HCT116 (cell line): ENCODE measurements around the gene KCTD18. TPM values are rescaled to one million over a fixed set of nuclear protein-coding genes. Genes with fewer than 3 reads are reported as not detected.

Source experiments
- ATAC-seq: fragments of 200-7000 bp; cut with Tn5 transposase; 2 replicates; pipeline ENCODE4 v1.9.1; 2020; ENCODE audit warnings: mild to moderate bottlenecking, moderate library complexity
- BruUV-seq: library from RNA; stranded (reverse); fragments of 400-500 nt; replicated peaks from 2 replicates; lab custom pipeline; 2021; lab: Mats Ljungman, UMichigan
- CTCF ChIA-PET: fragments of 300-600 bp; sonication (Branson Sonifier 250); formaldehyde crosslinking; loops from one replicate; lab custom pipeline; 2021; ENCODE audit warnings: antibody characterized with exemption; lab: Charles Lee
- POLR2A ChIA-PET: fragments of 300-600, 350-600 bp; sonication (Branson Sonifier 250); formaldehyde crosslinking; loops from one replicate; lab custom pipeline; 2021; ENCODE audit warnings: antibody characterized with exemption; lab: Charles Lee
- RAD21 ChIA-PET, 2 experiments: fragments of 300-600 bp; sonication (Branson Sonifier 250); formaldehyde crosslinking; loops; one replicate each; lab custom pipeline; 2023; ENCODE audit warnings: low total read pairs in 2 of 2; ENCODE audit not compliant: uncharacterized antibody in 2 of 2, unreplicated experiment in 2 of 2, low non-redundant PET in 1 of 2; lab: Charles Lee
- DNase-seq: peaks from one replicate; pipeline ENCODE4 v3.0.0-alpha.2; 2010; ENCODE audit warnings: low read depth, low spot score
- H2AFZ ChIP-seq: fragments of 200-600 bp; shearing (Covaris generic), sonication (generic); 2 replicates; pipeline ENCODE4 v1.6.1; 2017; ENCODE audit warnings: low read depth, mixed run types, mixed read lengths, antibody characterized with exemption, low read length; ENCODE audit not compliant: poor library complexity, severe bottlenecking
- H3K27ac ChIP-seq: 2 replicates; pipeline ENCODE4 v1.5.1; 2012; ENCODE audit warnings: low read depth, low read length
- H3K27me3 ChIP-seq: fragments of 200-600 bp; sonication (generic); 2 replicates; pipeline ENCODE4 v1.6.1; 2016; ENCODE audit warnings: mixed run types, low read length, mixed read lengths; ENCODE audit not compliant: insufficient read depth
- H3K36me3 ChIP-seq, 2 experiments: fragments of 200-500 bp in 1 of 2; fragments of 200-600 bp in 1 of 2; sonication (Bioruptor generic) in 1 of 2; sonication (generic) in 1 of 2; 2 replicates each; pipeline versions ENCODE4 v1.5.1 to v1.6.1; 2014 to 2016; ENCODE audit warnings: low read length in 2 of 2, inconsistent platforms in 1 of 2, mixed read lengths in 1 of 2, mixed run types in 1 of 2; ENCODE audit not compliant: insufficient read depth in 2 of 2, control insufficient read depth in 1 of 2
- H3K4me1 ChIP-seq, 2 experiments: fragments of 200-600 bp in 1 of 2; sonication (generic) in 1 of 2; 2 replicates each; pipeline versions ENCODE4 v1.5.1 to v1.6.1; 2012 to 2017; ENCODE audit warnings: low read length in 2 of 2, inconsistent platforms in 1 of 2, mild to moderate bottlenecking in 1 of 2, mixed read lengths in 1 of 2, mixed run types in 1 of 2, moderate library complexity in 1 of 2; ENCODE audit not compliant: insufficient read depth in 2 of 2, control insufficient read depth in 1 of 2
- H3K4me2 ChIP-seq: fragments of 200-600 bp; sonication (generic); 2 replicates; pipeline ENCODE4 v1.6.1; 2017; ENCODE audit warnings: mixed run types, low read length, mixed read lengths
- H3K4me3 ChIP-seq, 2 experiments: fragments of 200-600 bp in 1 of 2; sonication (generic) in 1 of 2; replicated peaks in 1 of 2; 2 replicates each; pipeline ENCODE4 v1.5.1; 2011 to 2016; ENCODE audit warnings: low read length in 2 of 2, control low read depth in 1 of 2, low read depth in 1 of 2, mild to moderate bottlenecking in 1 of 2, mixed read lengths in 1 of 2, mixed run types in 1 of 2
- H3K79me2 ChIP-seq: fragments of 200-600 bp; sonication (generic); 2 replicates; pipeline ENCODE4 v1.6.1; 2017; ENCODE audit warnings: mild to moderate bottlenecking, mixed run types, low read length, moderate library complexity, mixed read lengths; ENCODE audit not compliant: insufficient read depth
- H3K9ac ChIP-seq: fragments of 200-600 bp; sonication (generic); 2 replicates; pipeline ENCODE4 v1.6.1; 2016; ENCODE audit warnings: low read length, mixed read lengths
- H3K9me2 ChIP-seq: fragments of 200-600 bp; sonication (generic), shearing (Covaris generic); 2 replicates; pipeline ENCODE4 v1.6.1; 2017; ENCODE audit warnings: mixed run types, mild to moderate bottlenecking, moderate library complexity; ENCODE audit not compliant: insufficient read depth
- H3K9me3 ChIP-seq, 2 experiments: fragments of 200-500 bp in 1 of 2; fragments of 200-600 bp in 1 of 2; sonication (Bioruptor generic) in 1 of 2; sonication (generic) in 1 of 2; 2 replicates each; pipeline ENCODE4 v1.6.1; 2014 to 2017; ENCODE audit warnings: low read length in 2 of 2, mixed read lengths in 2 of 2, inconsistent platforms in 1 of 2, low read depth in 1 of 2, mild to moderate bottlenecking in 1 of 2, mixed run types in 1 of 2, moderate library complexity in 1 of 2; ENCODE audit not compliant: control insufficient read depth in 1 of 2, insufficient read depth in 1 of 2
- H4K20me1 ChIP-seq: fragments of 200-600 bp; sonication (generic), shearing (Covaris generic); 2 replicates; pipeline ENCODE4 v1.6.1; 2017; ENCODE audit warnings: mixed run types, mild to moderate bottlenecking, moderate library complexity; ENCODE audit not compliant: insufficient read depth
- ELF1 ChIP-seq: IDR thresholded peaks from 2 replicates; pipeline ENCODE4 v1.6.1; 2012; ENCODE audit warnings: low read depth, borderline replicate concordance
- EZH2 ChIP-seq: fragments of 200-600 bp; sonication (generic); IDR thresholded peaks from 2 replicates; pipeline ENCODE4 v1.6.1; 2017; ENCODE audit warnings: antibody characterized with exemption, mixed run types
- EZH2phosphoT487 ChIP-seq: fragments of 200-600 bp; IDR thresholded peaks from 2 replicates; pipeline ENCODE4 v1.6.1; 2018; ENCODE audit warnings: antibody characterized with exemption, borderline replicate concordance
- FOSL1 ChIP-seq: IDR thresholded peaks from 2 replicates; pipeline ENCODE4 v1.6.1; 2012; ENCODE audit warnings: low read depth
- POLR2A ChIP-seq: IDR thresholded peaks from 2 replicates; pipeline ENCODE4 v1.7.0; 2011; ENCODE audit warnings: borderline replicate concordance; ENCODE audit not compliant: insufficient read depth, insufficient read length; ENCODE audit errors: extremely low read depth
- POLR2AphosphoS5 ChIP-seq: IDR thresholded peaks from 2 replicates; pipeline ENCODE4 v1.6.1; 2011; ENCODE audit warnings: mild to moderate bottlenecking, low read depth, low read length, moderate library complexity
- REST ChIP-seq: IDR thresholded peaks from 2 replicates; pipeline ENCODE4 v1.6.1; 2012; ENCODE audit warnings: low read depth
- SIN3A ChIP-seq: IDR thresholded peaks from 2 replicates; pipeline ENCODE4 v1.6.1; 2012; ENCODE audit warnings: low read depth
- SRF ChIP-seq: IDR thresholded peaks from 2 replicates; pipeline ENCODE4 v1.6.1; 2012; ENCODE audit warnings: low read depth
- TCF7L2 ChIP-seq: IDR thresholded peaks from 2 replicates; pipeline ENCODE4 v1.7.0; 2011; ENCODE audit warnings: borderline replicate concordance, inconsistent platforms; ENCODE audit not compliant: insufficient read depth, insufficient read length; ENCODE audit errors: extremely low read depth
- YY1 ChIP-seq: IDR thresholded peaks from 2 replicates; pipeline ENCODE4 v1.6.1; 2011; ENCODE audit warnings: low read length, low read depth, moderate library complexity, mild to moderate bottlenecking; ENCODE audit not compliant: insufficient replicate concordance; ENCODE audit errors: extremely low read depth
- ZFX ChIP-seq: fragments of 450-650 bp; IDR thresholded peaks from 2 replicates; pipeline ENCODE4 v1.6.1; 2017
- ZNF274 ChIP-seq: fragments of 200-500 bp; sonication (Bioruptor generic); IDR thresholded peaks from 2 replicates; pipeline ENCODE4 v1.6.1; 2014; ENCODE audit warnings: mild to moderate bottlenecking, low read depth, low read length, inconsistent platforms
- intact Hi-C: fragments of 100-400 bp; cut with micrococcal nuclease; formaldehyde crosslinking; loops from 2 replicates; pipeline ENCODE4 v1.10.0; 2022
- total RNA-seq: library from RNA; stranded (reverse); gene quantifications from one replicate; pipeline ENCODE4 v1.2.1, GENCODE V29; 2021; ENCODE audit not compliant: unreplicated experiment

KCTD18 gene
- total RNA-seq, 1 experiment from 2014 or later: 12.8 TPM

GRCh38 chr2:200484934-200485333 lies 24.9 kb downstream of the KCTD18 start:
- Histone ChIP-seq H2AFZ (no peak overlapping the region), H3K36me3 (no peaks in the 10 kb centered on the region; a peak in 1 of 4 replicates), H3K9me3 (no peaks in the 10 kb centered on the region), H3K27ac (no peak overlapping the region), H3K4me1 (peaks cover 0 to 16% of the 10 kb centered on the region in 2 experiments; a peak in 1 of 4 replicates), H3K4me2 (no peak overlapping the region), H3K9me2 (no peaks in the 10 kb centered on the region), H3K79me2 (no peaks in the 10 kb centered on the region)
- no peak for DNase-seq
- CTCF ChIA-PET: interaction anchor here (1.0 to 7.3 kb wide), 11 partner anchors 8 to 747 kb away, joined by 3 to 86 read pairs (median 12); partner anchors contain the start of gene KCTD18
- RAD21 ChIA-PET: interaction anchor here in 1 of 2 experiments (0.6 to 1.7 kb wide), 2 partner anchors 305 to 505 kb away, joined by 3 to 6 read pairs; no protein-coding TSS in a partner anchor
- intact Hi-C loops: loop anchor here (5.0 kb wide), 1 partner anchor 183 kb away; no protein-coding TSS in a partner anchor
- no peak for TF ChIP-seq SIN3A
- TF ChIP-seq SRF: no peak
- no peak for TF ChIP-seq ZFX
- TF ChIP-seq POLR2A: no peak
- TF ChIP-seq FOSL1: no peak
- no peak for TF ChIP-seq EZH2
- TF ChIP-seq YY1: no peak
- no peak for TF ChIP-seq EZH2phosphoT487
- TF ChIP-seq ZNF274: no peak
- no peak for TF ChIP-seq TCF7L2
- TF ChIP-seq POLR2AphosphoS5: no peak
- no peak for TF ChIP-seq REST
- no peak for TF ChIP-seq ELF1
- TF ChIP-seq, all 23 proteins: peak for 0
- no peak overlapping the region for H3K9ac ChIP-seq
- POLR2A ChIA-PET: no interaction called here
- no TSS peak for BruUV-seq
- no peak overlapping the region for H3K4me3 ChIP-seq
- no peak for ATAC-seq
- no peaks in the 10 kb centered on the region for H4K20me1 ChIP-seq
- H3K27me3 ChIP-seq: no peaks in the 10 kb centered on the region
